Stimulated activated naive CD8-positive, alpha-beta T cell treated with anti-CD3 and anti-CD28 coated beads, Interleukin-15, amount 100 ng/mL, for 72 hours (primary cell): ENCODE results near the gene MPP4.

ENCODE experiments used
- ATAC-seq: fragments of 150-1000 bp; cut with Tn5 transposase; 2 replicates; pipeline ENCODE4 v1.10.0; 2021; ENCODE audit warnings: mild to moderate bottlenecking, moderate library complexity
- DNase-seq, 2 donors: peaks; one replicate each; pipeline ENCODE4 v3.0.0; 2021 to 2022
- H3K27ac Mint-ChIP-seq, 2 donors: one replicate each; pipeline ENCODE4 v1.8.0; 2022; ENCODE audit warnings: mild to moderate bottlenecking in 2 of 2, mixed read lengths in 2 of 2, moderate library complexity in 2 of 2
- H3K27me3 Mint-ChIP-seq: one replicate; pipeline ENCODE4 v1.8.0; 2022; ENCODE audit warnings: mixed read lengths
- H3K4me1 Mint-ChIP-seq: one replicate; pipeline ENCODE4 v1.8.0; 2022; ENCODE audit warnings: mild to moderate bottlenecking, mixed read lengths
- H3K4me3 Mint-ChIP-seq, 2 donors: one replicate each; pipeline ENCODE4 v1.8.0; 2022; ENCODE audit warnings: mild to moderate bottlenecking in 2 of 2, mixed read lengths in 2 of 2, moderate library complexity in 1 of 2
- H3K9me3 Mint-ChIP-seq, 2 donors: one replicate each; pipeline ENCODE4 v1.8.0; 2022; ENCODE audit warnings: mixed read lengths in 2 of 2

The MPP4 gene

DNA sequence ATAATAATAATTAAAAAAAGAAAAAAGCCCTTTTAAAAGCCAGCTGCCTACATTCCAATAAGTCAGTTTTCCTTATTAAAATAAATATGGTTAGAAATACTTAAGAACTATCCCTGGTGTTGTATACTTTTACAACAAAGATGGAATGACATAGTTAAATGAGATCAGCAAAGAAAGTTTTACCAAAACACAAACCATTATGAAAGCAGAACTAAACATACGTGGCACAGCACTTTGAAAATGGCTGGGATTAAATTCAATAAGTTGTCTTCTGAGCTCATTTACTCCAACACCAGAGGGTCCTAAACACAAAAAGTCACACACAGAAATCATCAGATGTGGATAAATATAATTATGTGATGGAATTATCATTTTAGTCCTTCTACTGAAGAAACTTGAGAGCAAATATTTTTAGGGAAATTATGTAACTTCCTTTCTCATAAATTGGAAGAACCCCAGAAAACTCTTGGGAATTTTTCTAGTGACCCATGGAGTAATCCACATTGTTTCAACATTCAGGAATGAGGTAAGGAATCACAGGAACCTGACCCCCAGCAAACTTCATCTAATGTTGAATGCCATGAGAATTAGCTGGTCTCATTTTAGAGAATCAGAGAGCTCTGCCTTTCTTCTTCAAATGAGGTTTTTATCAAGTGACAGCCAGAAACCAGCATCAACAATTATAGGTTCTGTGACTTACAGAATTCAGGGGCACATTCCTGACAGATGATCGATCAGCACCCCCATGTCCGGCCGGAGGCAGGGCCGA is 43.6 kb downstream of the MPP4 start:
- Mint-ChIP-seq H3K9me3 (no peaks in the 10 kb centered on the region), H3K4me1 (peaks cover 9% of the 10 kb centered on the region), H3K27ac (no peak overlapping the region), H3K4me3 (no peak overlapping the region), H3K27me3 (peaks cover 14% of the 10 kb centered on the region)
- no peak for DNase-seq
- ATAC-seq, result no peak

DNA sequence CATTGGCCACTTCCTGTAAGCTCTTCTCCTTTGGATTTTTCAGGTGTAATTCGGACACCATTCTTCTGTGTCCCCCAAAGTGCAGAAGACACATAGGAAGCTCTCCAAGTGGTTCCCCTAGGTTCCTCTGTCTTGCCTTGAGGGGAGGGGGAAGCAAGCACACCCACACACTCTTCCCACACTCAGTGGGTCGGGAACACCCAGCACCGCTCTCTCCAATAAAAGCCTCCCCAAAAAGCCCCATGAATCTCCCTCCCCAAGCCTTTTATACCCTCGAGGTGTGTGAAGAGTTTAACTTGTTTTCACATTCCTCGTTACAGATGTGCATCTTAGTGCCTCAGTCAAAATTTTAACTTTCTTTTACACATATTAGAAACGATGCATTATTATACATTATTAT is 45.2 kb downstream of the MPP4 start:
- peaks cover 14% of the 10 kb centered on the region for H3K27me3 Mint-ChIP-seq
- ATAC-seq, result no peak
- no peak for DNase-seq
- no peaks in the 10 kb centered on the region for H3K9me3 Mint-ChIP-seq
- no peak overlapping the region for H3K27ac Mint-ChIP-seq
- H3K4me1 Mint-ChIP-seq, result peaks cover 9% of the 10 kb centered on the region
- H3K4me3 Mint-ChIP-seq, result no peak overlapping the region

DNA sequence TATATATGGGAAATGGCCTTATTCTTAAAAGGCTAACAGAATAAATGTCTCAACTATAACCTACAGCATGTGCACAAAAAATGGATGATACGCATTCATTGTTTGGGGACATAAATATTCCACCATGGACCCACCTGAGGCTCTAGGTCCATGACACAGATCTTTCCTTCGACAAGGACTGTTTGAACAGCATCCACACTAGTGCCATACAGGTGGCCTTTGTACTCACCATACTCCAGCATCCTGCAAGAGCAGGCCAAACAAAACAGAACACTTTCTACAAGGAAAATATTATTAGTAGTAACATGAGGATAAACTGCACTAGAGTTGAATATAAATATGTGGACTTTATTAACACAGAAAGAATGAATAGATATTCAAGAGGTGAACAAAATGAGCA is 49.0 kb downstream of the MPP4 start:
- peaks cover 14% of the 10 kb centered on the region for H3K27me3 Mint-ChIP-seq
- H3K9me3 Mint-ChIP-seq, result no peaks in the 10 kb centered on the region
- DNase-seq, result no peak
- H3K4me1 Mint-ChIP-seq, result peaks cover 9% of the 10 kb centered on the region
- no peak for ATAC-seq
- no peak overlapping the region for H3K4me3 Mint-ChIP-seq
- no peak overlapping the region for H3K27ac Mint-ChIP-seq

DNA sequence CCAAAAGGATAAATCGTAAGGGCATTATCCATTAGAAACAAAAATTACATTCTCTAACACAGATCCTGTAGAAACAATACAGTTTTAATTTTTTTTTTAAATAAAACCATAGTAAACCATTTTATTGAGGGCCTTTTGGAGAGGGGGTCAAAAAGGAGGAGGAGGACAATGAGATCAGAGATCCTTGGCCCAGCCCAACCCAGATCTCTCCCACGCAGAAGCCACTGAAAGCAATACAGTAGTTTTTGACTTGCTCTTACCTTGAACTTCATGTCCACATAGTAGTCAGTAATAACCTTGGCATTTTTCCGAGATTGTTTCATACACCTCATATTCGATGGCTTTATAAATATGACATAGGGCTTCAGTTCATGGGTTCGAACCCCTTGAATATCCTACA is 51.0 kb downstream of the MPP4 start:
- Mint-ChIP-seq H3K9me3 (no peaks in the 10 kb centered on the region), H3K27me3 (peaks cover 4% of the 10 kb centered on the region), H3K4me1 (peaks cover 8% of the 10 kb centered on the region), H3K27ac (no peak overlapping the region), H3K4me3 (no peak overlapping the region)
- ATAC-seq (no peak), DNase-seq (no peak)

DNA sequence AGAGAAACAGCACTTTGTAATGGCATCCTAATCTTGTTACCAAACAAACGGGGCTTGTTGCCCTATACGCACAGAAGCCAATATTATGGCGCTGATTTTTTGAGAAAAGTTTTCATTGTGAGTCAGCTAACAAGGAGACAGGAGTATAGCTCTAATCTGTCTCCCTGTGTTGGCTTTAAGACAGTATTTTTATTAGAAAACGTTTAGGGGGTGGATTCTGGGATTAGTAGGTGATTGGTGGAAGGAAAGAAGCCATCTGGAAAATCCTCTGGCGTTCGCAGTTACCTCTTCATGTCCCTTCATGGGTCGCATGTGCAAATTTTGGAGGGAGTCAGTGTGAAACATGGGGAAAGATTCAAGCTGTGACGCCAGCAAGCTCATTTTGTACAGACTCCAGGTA is 54.4 kb downstream of the MPP4 start:
- Mint-ChIP-seq H3K4me1 (peaks cover 18% of the 10 kb centered on the region), H3K4me3 (peak overlapping the region; percentile 89 to 96), H3K27ac (peak overlapping the region in 1 of 2 donors; percentile 64), H3K9me3 (no peaks in the 10 kb centered on the region), H3K27me3 (no peaks in the 10 kb centered on the region)
- no peak for DNase-seq
- ATAC-seq, result no peak

DNA sequence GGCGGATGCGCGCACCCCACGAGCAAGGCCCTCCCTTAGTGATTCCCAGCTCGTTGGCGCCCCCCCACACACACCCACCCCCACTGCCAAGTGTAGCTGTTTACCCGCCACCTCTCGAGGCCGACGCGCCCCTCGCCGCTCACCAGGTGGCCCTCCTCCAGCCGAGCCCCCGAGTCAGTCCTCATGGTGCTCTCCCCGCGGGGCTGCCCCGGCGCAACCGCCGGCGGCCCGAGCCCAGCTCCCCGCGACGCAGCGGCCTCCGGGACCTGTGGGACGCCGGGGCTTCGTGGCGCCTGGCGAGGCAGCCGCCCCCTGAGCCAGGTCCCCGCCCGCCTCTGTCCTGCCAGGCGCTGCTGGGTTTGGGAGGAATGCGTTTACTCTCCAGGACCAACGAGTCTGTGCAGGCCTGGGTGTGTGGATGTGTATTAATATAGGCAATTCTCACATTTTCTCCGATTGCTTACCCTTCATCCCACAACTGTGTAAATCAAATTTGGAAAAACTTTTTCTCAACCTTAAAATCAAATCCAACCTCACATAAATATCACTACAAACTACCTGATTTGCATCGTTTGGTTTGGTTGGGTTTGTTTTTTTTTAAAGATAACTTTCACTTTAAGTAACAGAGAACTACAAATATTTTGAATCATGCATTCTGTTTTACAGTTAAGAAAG is 55.1 kb downstream of the MPP4 start, which contains the start of gene TMEM237:
TMEM237 (minus strand) TSS at position 288 of the 675 bp plus-strand sequence; CDS start at position 185, 103 bp downstream.
- peak; percentile 57 to 60 for DNase-seq
- H3K9me3 Mint-ChIP-seq, result no peaks in the 10 kb centered on the region
- H3K27ac Mint-ChIP-seq, result peak within 1 kb of the TSS; percentile 96 to 98
- H3K4me1 Mint-ChIP-seq, result peaks cover 18% of the 10 kb centered on the region
- H3K4me3 Mint-ChIP-seq, result peak within 1 kb of the TSS; percentile 89 to 96
- no peaks in the 10 kb centered on the region for H3K27me3 Mint-ChIP-seq
- peak; percentile 68 for ATAC-seq

DNA sequence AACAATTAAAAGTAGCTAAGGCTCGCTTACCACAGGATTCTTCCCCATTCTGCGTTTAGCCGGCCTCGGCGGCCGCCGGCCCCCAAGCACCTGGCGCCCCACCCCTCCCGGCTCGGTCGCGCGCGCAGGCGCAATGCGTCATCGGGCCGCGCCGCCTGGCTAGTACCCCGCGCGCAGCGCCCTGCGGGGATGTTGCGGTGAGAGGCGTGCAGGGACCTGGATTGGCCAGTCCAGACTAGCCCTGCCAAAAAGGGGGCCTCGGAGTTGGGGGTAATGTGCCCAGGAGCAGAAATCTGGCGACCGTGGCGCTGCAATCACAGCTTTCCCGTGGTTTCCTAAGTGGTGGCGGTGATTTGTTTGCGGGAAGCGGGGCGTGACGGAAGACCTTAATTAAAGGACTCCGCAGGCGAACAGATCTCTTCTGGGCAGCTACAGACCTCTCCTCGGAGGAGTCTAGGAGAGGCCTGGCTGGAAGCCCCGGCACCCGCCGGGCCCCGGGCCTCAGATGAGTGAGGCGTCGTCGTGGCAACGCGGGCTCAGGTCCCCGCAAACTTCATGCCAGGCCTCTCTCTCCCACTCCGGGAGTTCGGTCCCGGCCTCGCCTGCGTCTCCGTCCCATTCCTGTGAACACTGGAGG is 55.7 kb downstream of the MPP4 start:
- DNase-seq (peak; percentile 88 to 89), ATAC-seq (peak; percentile 93)
- H3K27me3 Mint-ChIP-seq, result no peaks in the 10 kb centered on the region
- H3K27ac Mint-ChIP-seq, result peak overlapping the region; percentile 96 to 98
- H3K4me1 Mint-ChIP-seq, result peaks cover 18% of the 10 kb centered on the region
- peak overlapping the region; percentile 89 to 96 for H3K4me3 Mint-ChIP-seq
- no peaks in the 10 kb centered on the region for H3K9me3 Mint-ChIP-seq

DNA sequence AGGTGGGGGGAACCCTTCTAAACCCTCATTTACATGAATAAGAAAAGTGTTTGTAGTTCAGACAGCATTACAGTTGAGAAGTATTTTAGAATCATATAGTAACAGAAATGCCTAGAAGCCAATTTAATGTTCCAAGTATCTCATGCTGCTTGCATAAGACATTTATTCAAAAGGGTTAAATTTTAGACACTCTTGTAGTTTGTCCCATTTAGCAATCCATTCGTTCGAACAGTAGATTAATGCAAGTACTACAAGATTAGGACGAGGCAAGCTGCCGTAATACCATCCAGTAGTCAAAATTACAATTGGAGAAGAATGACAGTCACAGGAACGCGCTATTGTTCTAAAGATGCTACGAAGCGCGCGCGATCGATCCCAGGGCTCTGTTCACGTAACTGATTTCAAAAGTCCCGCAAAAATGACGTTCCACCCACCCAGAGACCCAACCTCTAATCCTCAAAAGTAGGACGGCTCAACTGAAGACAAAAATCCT is 56.3 kb downstream of the MPP4 start:
- H3K4me1 Mint-ChIP-seq, result peaks cover 18% of the 10 kb centered on the region
- DNase-seq, result no peak
- H3K27me3 Mint-ChIP-seq, result no peaks in the 10 kb centered on the region
- H3K27ac Mint-ChIP-seq, result peak overlapping the region; percentile 96 to 98
- peak; percentile 66 for ATAC-seq
- no peaks in the 10 kb centered on the region for H3K9me3 Mint-ChIP-seq
- peak overlapping the region; percentile 89 to 96 for H3K4me3 Mint-ChIP-seq

DNA sequence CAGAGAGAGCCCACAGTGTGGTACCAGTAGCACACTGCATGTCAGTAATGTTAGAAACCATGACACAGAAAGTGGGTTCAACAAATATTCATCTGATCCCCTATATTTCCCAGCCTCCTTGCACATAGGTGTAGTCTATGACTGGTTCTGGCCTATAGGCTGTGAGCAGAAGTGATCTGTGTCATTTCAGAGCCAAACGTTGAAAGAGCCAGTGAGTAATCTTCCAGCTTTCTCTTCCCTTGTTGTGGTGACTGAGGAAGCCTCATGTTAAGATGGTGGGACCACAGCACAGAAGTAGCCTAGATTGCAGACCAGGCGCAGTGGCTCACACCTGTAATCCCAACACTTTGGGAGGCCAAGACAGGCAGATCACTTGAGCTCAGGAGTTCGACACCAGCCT is 59.2 kb downstream of the MPP4 start:
- no peak overlapping the region for H3K4me3 Mint-ChIP-seq
- ATAC-seq (peak; percentile 52), DNase-seq (peak in 1 of 2 donors; percentile 19)
- H3K27me3 Mint-ChIP-seq, result no peaks in the 10 kb centered on the region
- H3K9me3 Mint-ChIP-seq, result no peaks in the 10 kb centered on the region
- H3K27ac Mint-ChIP-seq, result no peak overlapping the region
- peaks cover 18% of the 10 kb centered on the region for H3K4me1 Mint-ChIP-seq

DNA sequence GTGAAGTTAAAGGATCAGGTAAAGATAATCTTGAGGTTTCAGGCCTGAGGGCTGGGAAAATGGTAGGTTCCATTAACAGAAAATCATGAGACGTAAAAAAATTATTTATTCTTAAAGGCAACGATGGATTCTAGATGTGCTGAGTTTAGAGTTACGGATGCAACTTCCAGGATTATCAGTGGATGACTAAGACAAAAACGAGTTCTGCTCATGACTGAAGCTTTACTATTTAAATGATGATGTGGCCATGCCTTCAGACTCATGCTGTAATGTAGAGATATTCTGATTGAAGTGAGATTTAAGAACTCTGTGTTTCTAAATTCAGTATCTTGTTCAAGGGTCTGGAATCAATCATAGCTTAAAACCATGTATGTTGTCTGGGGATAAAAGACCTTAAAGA is 60.1 kb downstream of the MPP4 start:
- H3K4me1 Mint-ChIP-seq, result peaks cover 11% of the 10 kb centered on the region
- ATAC-seq (no peak), DNase-seq (no peak)
- no peak overlapping the region for H3K4me3 Mint-ChIP-seq
- no peaks in the 10 kb centered on the region for H3K27me3 Mint-ChIP-seq
- H3K27ac Mint-ChIP-seq, result no peak overlapping the region
- no peaks in the 10 kb centered on the region for H3K9me3 Mint-ChIP-seq

DNA sequence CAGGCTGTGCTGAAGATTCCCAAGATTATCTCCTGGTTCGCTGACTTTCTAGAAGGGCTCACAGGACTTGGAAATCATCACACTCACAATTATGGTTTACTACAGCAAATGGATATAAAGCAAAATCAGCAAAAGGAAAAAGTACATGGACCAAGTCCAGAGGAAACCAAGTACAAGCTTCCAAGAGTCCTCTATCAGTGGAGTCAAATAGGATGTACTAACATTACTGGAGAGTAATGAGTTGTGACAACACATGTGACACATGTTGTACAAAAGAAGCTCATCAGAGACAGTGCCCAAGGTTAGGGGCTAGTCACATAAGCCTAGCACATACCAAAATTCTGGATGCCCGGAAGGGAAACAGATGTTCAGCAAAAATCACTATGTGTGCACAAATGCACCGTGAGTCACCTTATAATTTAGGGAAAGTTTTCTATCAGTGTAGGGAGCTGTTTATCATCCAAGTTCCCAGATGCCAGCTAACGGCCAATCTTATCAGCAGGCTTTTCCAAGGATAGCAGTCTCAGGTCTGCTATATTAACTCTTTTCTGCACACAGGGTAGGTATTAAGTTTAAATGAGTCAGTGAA is 64.7 kb downstream of the MPP4 start:
- no peaks in the 10 kb centered on the region for H3K4me1 Mint-ChIP-seq
- H3K4me3 Mint-ChIP-seq, result no peak overlapping the region
- no peaks in the 10 kb centered on the region for H3K27me3 Mint-ChIP-seq
- no peak overlapping the region for H3K27ac Mint-ChIP-seq
- DNase-seq (no peak), ATAC-seq (no peak)
- H3K9me3 Mint-ChIP-seq, result no peaks in the 10 kb centered on the region

DNA sequence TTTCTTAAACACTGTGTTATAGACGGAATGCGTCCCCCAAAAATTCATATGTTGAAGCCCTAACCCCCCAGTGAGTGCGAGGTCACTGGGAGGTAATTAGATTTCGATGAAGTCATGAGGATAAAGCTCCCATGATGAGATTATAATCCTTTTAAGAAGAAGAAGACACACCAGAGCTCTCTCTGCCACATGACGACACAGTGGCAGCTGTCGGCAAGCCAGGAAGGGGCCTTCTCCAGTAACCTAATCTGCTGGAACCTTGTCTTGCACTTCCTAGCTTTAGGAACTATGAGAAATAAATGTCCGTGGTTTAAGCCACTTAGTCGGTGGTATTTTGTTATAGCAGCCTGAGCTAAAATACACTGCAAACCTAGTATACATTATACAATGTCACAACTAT is 67.4 kb downstream of the MPP4 start:
- Mint-ChIP-seq H3K4me3 (no peak overlapping the region), H3K27me3 (no peaks in the 10 kb centered on the region), H3K4me1 (no peaks in the 10 kb centered on the region), H3K27ac (no peak overlapping the region), H3K9me3 (no peaks in the 10 kb centered on the region)
- ATAC-seq (no peak), DNase-seq (no peak)

DNA sequence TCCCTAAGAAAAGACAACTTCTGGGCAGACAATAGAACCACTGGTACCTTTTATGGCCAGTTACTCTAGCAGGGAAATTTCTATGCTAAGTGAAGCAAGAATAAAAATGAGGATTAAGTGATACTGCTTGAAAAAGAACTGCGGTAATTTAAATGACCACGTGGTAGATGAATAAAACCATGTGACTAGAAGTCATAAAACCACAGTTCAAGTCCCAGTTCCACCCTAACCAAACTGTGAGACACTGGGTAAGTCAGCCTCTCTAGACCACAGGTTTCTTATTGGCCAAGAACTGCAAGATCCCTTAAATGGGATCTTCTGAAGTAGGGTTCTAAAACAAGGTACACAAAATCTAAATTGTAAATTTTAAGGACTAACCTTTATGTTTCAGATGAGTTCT is 67.9 kb downstream of the MPP4 start:
- Mint-ChIP-seq H3K27ac (no peak overlapping the region), H3K4me3 (no peak overlapping the region), H3K9me3 (no peaks in the 10 kb centered on the region), H3K4me1 (no peaks in the 10 kb centered on the region), H3K27me3 (no peaks in the 10 kb centered on the region)
- no peak for ATAC-seq
- DNase-seq, result no peak

DNA sequence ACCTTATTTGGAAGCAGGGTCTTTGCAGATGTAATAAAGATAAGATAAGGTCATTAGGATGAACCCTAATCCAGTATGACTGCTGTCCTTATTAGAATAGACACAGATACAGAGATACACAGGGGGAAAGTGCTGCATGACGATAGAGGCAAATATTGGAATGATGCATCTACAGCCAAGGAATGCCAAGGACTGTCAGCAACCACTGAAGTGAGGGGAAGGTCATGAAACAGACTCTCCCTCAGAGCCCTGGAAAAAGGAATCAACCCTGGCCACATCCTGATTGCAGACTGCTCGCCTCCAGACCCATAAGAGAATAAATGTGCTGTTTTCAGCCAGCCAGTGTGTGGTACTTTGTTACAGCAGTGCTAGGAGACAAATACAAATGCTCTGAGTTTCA is 69.9 kb downstream of the MPP4 start:
- H3K27me3 Mint-ChIP-seq, result no peaks in the 10 kb centered on the region
- H3K4me1 Mint-ChIP-seq, result no peaks in the 10 kb centered on the region
- no peak overlapping the region for H3K27ac Mint-ChIP-seq
- DNase-seq (no peak), ATAC-seq (no peak)
- H3K4me3 Mint-ChIP-seq, result no peak overlapping the region
- H3K9me3 Mint-ChIP-seq, result no peaks in the 10 kb centered on the region

DNA sequence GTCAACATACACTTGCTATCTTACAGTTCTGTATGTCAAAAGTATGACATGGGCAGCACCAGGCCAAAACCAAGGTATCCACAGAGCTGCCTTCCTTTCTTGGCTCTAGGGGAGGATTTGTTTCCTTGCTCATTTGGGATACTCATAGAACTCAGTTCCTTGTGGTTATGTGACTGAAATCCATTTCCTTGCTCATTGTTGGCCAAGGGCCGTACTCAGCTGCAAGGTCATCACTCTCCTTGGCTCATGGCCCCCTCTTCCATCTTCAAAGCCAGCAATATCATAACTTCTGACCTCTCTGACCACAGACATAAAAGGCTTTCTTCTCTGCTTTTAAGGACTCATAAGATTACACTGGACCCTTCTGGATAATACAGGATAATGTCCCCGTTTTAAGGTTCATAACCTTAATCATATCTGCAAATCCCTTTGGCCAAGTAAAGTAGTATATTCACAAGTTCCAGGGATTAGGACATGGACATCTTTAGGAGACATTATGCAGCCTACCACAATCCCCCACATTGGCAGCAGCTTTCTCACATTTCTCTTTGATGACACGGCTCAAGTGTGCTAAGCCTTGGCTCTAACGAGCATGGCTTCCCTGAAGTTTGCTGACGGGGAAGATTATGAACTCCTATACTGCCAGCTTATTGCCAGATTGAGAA is 76.0 kb downstream of the MPP4 start:
- DNase-seq (no peak), ATAC-seq (no peak)
- no peak overlapping the region for H3K4me3 Mint-ChIP-seq
- H3K27ac Mint-ChIP-seq, result no peak overlapping the region
- H3K27me3 Mint-ChIP-seq, result no peaks in the 10 kb centered on the region
- H3K4me1 Mint-ChIP-seq, result no peaks in the 10 kb centered on the region
- no peaks in the 10 kb centered on the region for H3K9me3 Mint-ChIP-seq
